ENCODE results near the gene LSP1. TPM values are rescaled to one million over a fixed set of nuclear protein-coding genes. Genes with fewer than 3 reads are reported as not detected.
A peak's percentile ranks its signal among the peaks of the same experiment; 100 is the strongest.

LSP1 gene
- total RNA-seq, 2 experiments from 2014 or later = 232 to 303 TPM

DNA sequence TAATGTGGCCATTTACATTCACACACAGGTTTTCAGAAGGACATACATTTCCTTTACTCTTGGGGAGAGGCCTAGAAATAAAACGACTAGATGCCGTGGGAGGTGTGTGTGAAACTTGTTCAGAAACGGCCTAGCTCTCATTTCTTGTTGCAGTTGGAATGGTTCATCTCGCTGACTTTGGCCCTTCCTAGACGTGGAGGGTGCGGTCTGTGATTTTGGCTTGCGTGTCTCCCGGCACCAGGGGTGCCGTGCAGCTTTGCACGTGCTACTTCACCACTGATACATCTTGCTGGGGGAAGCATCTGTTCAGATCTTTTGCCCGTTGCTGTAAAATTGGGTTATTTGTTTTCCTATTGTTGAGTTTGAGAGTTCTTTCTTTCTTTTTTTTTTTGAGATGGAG lies 41.9 kb downstream of the LSP1 start:
- Histone ChIP-seq H2AFZ (ENCODE audit: low read length) (no peak overlapping the region), H3K9me3 (ENCODE audit: low read length) (no peaks in the 10 kb centered on the region), H3K4me1 (ENCODE audit: insufficient read depth, low read length, poor library complexity, severe bottlenecking) (no peaks in the 10 kb centered on the region), H3K27ac (ENCODE audit: low read depth, low read length, poor library complexity, severe bottlenecking) (no peak overlapping the region), H3K4me2 (ENCODE audit: low read length) (no peak overlapping the region), H3K36me3 (ENCODE audit: insufficient read depth, low read length) (no peaks in the 10 kb centered on the region), H3K4me3 (ENCODE audit: low read depth, low read length, poor library complexity, severe bottlenecking) (no peak overlapping the region), H3K79me2 (ENCODE audit: insufficient read depth, low read depth, low read length) (no peaks in the 10 kb centered on the region), H4K20me1 (ENCODE audit: insufficient read depth, low read length) (no peaks in the 10 kb centered on the region), H3K9me2 (ENCODE audit: insufficient read depth, low read length) (no peaks in the 10 kb centered on the region)
- POLR2A ChIA-PET = no interaction called here
- DNase-seq (ENCODE audit: low spot score) = no peak
- CTCF ChIA-PET (ENCODE audit: unreplicated experiment) = no interaction called here
- no peak for TF ChIP-seq EZH2phosphoT487 (IDR thresholded peaks at IDR 0.05; ENCODE audit: borderline replicate concordance, low read depth, low read length)
- TF ChIP-seq, protein P1, sequence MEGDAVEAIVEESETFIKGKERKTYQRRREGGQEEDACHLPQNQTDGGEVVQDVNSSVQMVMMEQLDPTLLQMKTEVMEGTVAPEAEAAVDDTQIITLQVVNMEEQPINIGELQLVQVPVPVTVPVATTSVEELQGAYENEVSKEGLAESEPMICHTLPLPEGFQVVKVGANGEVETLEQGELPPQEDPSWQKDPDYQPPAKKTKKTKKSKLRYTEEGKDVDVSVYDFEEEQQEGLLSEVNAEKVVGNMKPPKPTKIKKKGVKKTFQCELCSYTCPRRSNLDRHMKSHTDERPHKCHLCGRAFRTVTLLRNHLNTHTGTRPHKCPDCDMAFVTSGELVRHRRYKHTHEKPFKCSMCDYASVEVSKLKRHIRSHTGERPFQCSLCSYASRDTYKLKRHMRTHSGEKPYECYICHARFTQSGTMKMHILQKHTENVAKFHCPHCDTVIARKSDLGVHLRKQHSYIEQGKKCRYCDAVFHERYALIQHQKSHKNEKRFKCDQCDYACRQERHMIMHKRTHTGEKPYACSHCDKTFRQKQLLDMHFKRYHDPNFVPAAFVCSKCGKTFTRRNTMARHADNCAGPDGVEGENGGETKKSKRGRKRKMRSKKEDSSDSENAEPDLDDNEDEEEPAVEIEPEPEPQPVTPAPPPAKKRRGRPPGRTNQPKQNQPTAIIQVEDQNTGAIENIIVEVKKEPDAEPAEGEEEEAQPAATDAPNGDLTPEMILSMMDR (conservative IDR thresholded peaks at IDR 0.05; ENCODE audit: low read length) = no peak
- intact Hi-C loops (cut with micrococcal nuclease; ENCODE audit: unreplicated experiment) = loop anchor here (10.0 kb wide), 1 partner anchor 50 kb away; the partner anchor contains the start of gene MRPL23
- BruUV-seq (replicated peaks) = no TSS peak

DNA sequence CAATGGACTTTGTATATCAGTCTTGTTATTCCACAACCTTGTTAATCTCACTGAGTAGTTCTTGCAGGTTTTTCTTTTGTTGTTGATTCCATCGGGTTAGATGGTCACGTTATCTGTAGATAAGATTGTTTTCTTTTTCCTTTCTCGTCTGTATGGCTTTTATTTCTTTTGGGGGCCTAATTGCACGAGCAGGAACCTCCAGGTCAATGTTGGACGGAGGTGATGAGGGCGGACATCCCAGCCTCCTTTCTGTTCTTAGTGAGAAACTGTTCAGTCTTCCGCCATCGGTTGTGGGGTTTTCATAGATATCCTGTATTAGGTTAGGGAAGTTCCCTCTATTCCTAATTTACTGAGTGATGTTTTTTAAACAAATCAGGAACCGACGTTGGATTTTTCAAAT lies 43.6 kb downstream of the LSP1 start:
- BruUV-seq (replicated peaks) = no TSS peak
- Histone ChIP-seq H3K9me2 (ENCODE audit: insufficient read depth, low read length) (no peaks in the 10 kb centered on the region), H3K4me1 (ENCODE audit: insufficient read depth, low read length, poor library complexity, severe bottlenecking) (no peaks in the 10 kb centered on the region), H3K27ac (ENCODE audit: low read depth, low read length, poor library complexity, severe bottlenecking) (no peak overlapping the region), H3K4me2 (ENCODE audit: low read length) (no peak overlapping the region), H3K9me3 (ENCODE audit: low read length) (no peaks in the 10 kb centered on the region), H2AFZ (ENCODE audit: low read length) (no peak overlapping the region), H3K36me3 (ENCODE audit: insufficient read depth, low read length) (no peaks in the 10 kb centered on the region), H3K79me2 (ENCODE audit: insufficient read depth, low read depth, low read length) (no peaks in the 10 kb centered on the region), H4K20me1 (ENCODE audit: insufficient read depth, low read length) (no peaks in the 10 kb centered on the region), H3K4me3 (ENCODE audit: low read depth, low read length, poor library complexity, severe bottlenecking) (no peak overlapping the region)
- no peak for DNase-seq (ENCODE audit: low spot score)
- ChIA-PET POLR2A (no interaction called here), CTCF (ENCODE audit: unreplicated experiment) (no interaction called here)
- intact Hi-C loops (cut with micrococcal nuclease; ENCODE audit: unreplicated experiment) = loop anchor here (10.0 kb wide), 1 partner anchor 48 kb away; the partner anchor contains the start of gene MRPL23
- TF ChIP-seq, protein P1 (conservative IDR thresholded peaks at IDR 0.05; ENCODE audit: low read length) = no peak
- TF ChIP-seq EZH2phosphoT487 (IDR thresholded peaks at IDR 0.05; ENCODE audit: borderline replicate concordance, low read depth, low read length) = peak; percentile 55; the same call in 1 of the 2 replicates

DNA sequence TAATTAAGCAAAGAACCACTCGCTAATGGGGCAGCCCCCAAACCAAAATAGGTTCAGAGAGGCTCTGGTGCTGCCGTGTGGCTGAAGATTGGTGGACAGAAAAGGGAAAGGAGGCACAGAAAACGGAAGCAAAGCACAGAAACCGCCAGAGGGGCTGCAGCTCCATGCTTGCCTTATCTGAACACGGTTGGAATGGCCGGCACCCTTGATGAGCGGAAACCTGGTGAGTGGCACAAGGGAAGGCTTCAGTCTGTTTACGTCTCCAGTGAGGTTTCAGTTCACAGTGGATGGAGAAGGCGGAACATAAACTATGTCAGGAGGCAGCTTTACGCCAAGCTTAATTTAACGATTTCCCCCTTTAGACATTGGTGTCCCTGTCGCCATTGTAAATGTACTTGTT lies 44.0 kb downstream of the LSP1 start:
- CTCF ChIA-PET (ENCODE audit: unreplicated experiment) = no interaction called here
- no TSS peak for BruUV-seq (replicated peaks)
- no peaks in the 10 kb centered on the region for H3K4me1 ChIP-seq (ENCODE audit: insufficient read depth, low read length, poor library complexity, severe bottlenecking)
- H3K9me3 ChIP-seq (ENCODE audit: low read length) = no peaks in the 10 kb centered on the region
- no peak overlapping the region for H3K27ac ChIP-seq (ENCODE audit: low read depth, low read length, poor library complexity, severe bottlenecking)
- intact Hi-C loops (cut with micrococcal nuclease; ENCODE audit: unreplicated experiment) = loop anchor here (10.0 kb wide), 1 partner anchor 48 kb away; the partner anchor contains the start of gene MRPL23
- no peak overlapping the region for H2AFZ ChIP-seq (ENCODE audit: low read length)
- no peaks in the 10 kb centered on the region for H3K36me3 ChIP-seq (ENCODE audit: insufficient read depth, low read length)
- no peaks in the 10 kb centered on the region for H3K79me2 ChIP-seq (ENCODE audit: insufficient read depth, low read depth, low read length)
- H4K20me1 ChIP-seq (ENCODE audit: insufficient read depth, low read length) = no peaks in the 10 kb centered on the region
- no peak overlapping the region for H3K4me2 ChIP-seq (ENCODE audit: low read length)
- no peak overlapping the region for H3K4me3 ChIP-seq (ENCODE audit: low read depth, low read length, poor library complexity, severe bottlenecking)
- no peak for TF ChIP-seq EZH2phosphoT487 (IDR thresholded peaks at IDR 0.05; ENCODE audit: borderline replicate concordance, low read depth, low read length)
- TF ChIP-seq, protein P1 (conservative IDR thresholded peaks at IDR 0.05; ENCODE audit: low read length) = no peak
- POLR2A ChIA-PET = no interaction called here
- DNase-seq (ENCODE audit: low spot score) = no peak
- no peaks in the 10 kb centered on the region for H3K9me2 ChIP-seq (ENCODE audit: insufficient read depth, low read length)
